WTC11 (cell line): Measurements from ENCODE around the gene TCF20. TPM values are rescaled to one million over a fixed set of nuclear protein-coding genes. Genes with fewer than 3 reads are reported as not detected.

Experiments used
- ATF1 ChIP-seq: sonication (generic); formaldehyde crosslinking; IDR thresholded peaks from 2 replicates; pipeline ENCODE4 v1.8.1; 2023; ENCODE audit warnings: mild to moderate bottlenecking, moderate library complexity, missing genetic modification reagents
- ATF2 ChIP-seq: sonication (generic); formaldehyde crosslinking; IDR thresholded peaks from 2 replicates; pipeline ENCODE4 v1.8.1; 2022; ENCODE audit warnings: low read depth, missing genetic modification reagents, borderline replicate concordance
- CBFB ChIP-seq: sonication (generic); formaldehyde crosslinking; IDR thresholded peaks from 2 replicates; pipeline ENCODE4 v1.8.1; 2022; ENCODE audit warnings: mild to moderate bottlenecking, low read depth, missing genetic modification reagents
- CDX4 ChIP-seq: fragments of 250-450 bp; sonication (Bioruptor Pico); IDR thresholded peaks from 2 replicates; pipeline ENCODE4 v1.9.0; 2021; ENCODE audit warnings: moderate library complexity, mild to moderate bottlenecking, inconsistent platforms, borderline replicate concordance
- E2F1 ChIP-seq: sonication (generic); formaldehyde crosslinking; IDR thresholded peaks from 2 replicates; pipeline ENCODE4 v1.8.0; 2022; ENCODE audit warnings: mild to moderate bottlenecking, missing genetic modification reagents
- E2F4 ChIP-seq: sonication (generic); formaldehyde crosslinking; IDR thresholded peaks from 2 replicates; pipeline ENCODE4 v1.8.1; 2022; ENCODE audit warnings: low read depth, mild to moderate bottlenecking, moderate library complexity, missing genetic modification reagents, borderline replicate concordance
- ESRRA ChIP-seq: sonication (generic); formaldehyde crosslinking; IDR thresholded peaks from 2 replicates; pipeline ENCODE4 v1.8.1; 2022; ENCODE audit warnings: mild to moderate bottlenecking, missing genetic modification reagents, borderline replicate concordance
- GABPB1 ChIP-seq: sonication (generic); formaldehyde crosslinking; IDR thresholded peaks from 2 replicates; pipeline ENCODE4 v1.8.1; 2023; ENCODE audit warnings: mild to moderate bottlenecking, missing genetic modification reagents
- GTF2I ChIP-seq: fragments of 250-450 bp; sonication (Bioruptor Pico); conservative IDR thresholded peaks from 2 replicates; pipeline ENCODE4 v1.4.0; 2021; ENCODE audit warnings: mild to moderate bottlenecking
- JUN ChIP-seq: sonication (generic); formaldehyde crosslinking; IDR thresholded peaks from 2 replicates; pipeline ENCODE4 v1.8.0; 2023; ENCODE audit warnings: mild to moderate bottlenecking, missing genetic modification reagents
- PRDM15 ChIP-seq: sonication (generic); formaldehyde crosslinking; IDR thresholded peaks from 2 replicates; pipeline ENCODE4 v1.8.0; 2022; ENCODE audit warnings: missing genetic modification reagents
- PRRX2 ChIP-seq: fragments of 250-450 bp; sonication (Bioruptor Pico); IDR thresholded peaks from 2 replicates; pipeline ENCODE4 v1.8.0; 2021; ENCODE audit warnings: mild to moderate bottlenecking
- SMAD3 ChIP-seq: sonication (generic); formaldehyde crosslinking; IDR thresholded peaks from 2 replicates; pipeline ENCODE4 v1.8.0; 2022; ENCODE audit warnings: missing genetic modification reagents, mild to moderate bottlenecking, borderline replicate concordance
- TEAD1 ChIP-seq: sonication (generic); formaldehyde crosslinking; IDR thresholded peaks from 2 replicates; pipeline ENCODE4 v1.8.0; 2022; ENCODE audit warnings: mild to moderate bottlenecking, missing genetic modification reagents
- TP53 ChIP-seq: sonication (generic); formaldehyde crosslinking; IDR thresholded peaks from 2 replicates; pipeline ENCODE4 v1.8.1; 2023; ENCODE audit warnings: mild to moderate bottlenecking, missing genetic modification reagents
- ZBTB43 ChIP-seq: sonication (generic); formaldehyde crosslinking; IDR thresholded peaks from 2 replicates; pipeline ENCODE4 v1.8.1; 2023; ENCODE audit warnings: mild to moderate bottlenecking, missing genetic modification reagents
- ZNF263 ChIP-seq: sonication (generic); formaldehyde crosslinking; IDR thresholded peaks from 2 replicates; pipeline ENCODE4 v1.8.1; 2022; ENCODE audit warnings: low read depth, mild to moderate bottlenecking, moderate library complexity, missing genetic modification reagents
- ZNF281 ChIP-seq: sonication (generic); formaldehyde crosslinking; IDR thresholded peaks from 2 replicates; pipeline ENCODE4 v1.8.0; 2023; ENCODE audit warnings: mild to moderate bottlenecking, missing genetic modification reagents
- ZNF532 ChIP-seq: fragments of 250-450 bp; sonication (Bioruptor Pico); IDR thresholded peaks from 2 replicates; pipeline ENCODE4 v1.9.0; 2021; ENCODE audit warnings: mild to moderate bottlenecking, borderline replicate concordance
- total RNA-seq: library from RNA; stranded (reverse); gene quantifications from 3 replicates; pipeline ENCODE4 v1.2.3, GENCODE V29; 2021

The TCF20 gene
- total RNA-seq, 1 experiment from 2014 or later = 77.0 TPM

GRCh38 chr22:42294034-42294985 is 23.9 kb upstream of the TCF20 start (continued):
- TF ChIP-seq ATF2 (peak; percentile 70; the same call in 1 of the 2 replicates), ATF1 (CRISPR knock-in tag) (no peak), ZNF532 (no peak), PRDM15 (CRISPR knock-in tag) (no peak), CDX4 (CRISPR knock-in tag) (no peak), ZNF281 (CRISPR knock-in tag) (peak; percentile 68; the same call in 1 of the 2 replicates), TEAD1 (CRISPR knock-in tag) (peak; percentile 82), ESRRA (peak; percentile 88; the same call in 1 of the 2 replicates), E2F1 (peak; percentile 45; the same call in 1 of the 2 replicates), ZNF263 (CRISPR knock-in tag) (peak; percentile 85), GTF2I (no peak), CBFB (CRISPR knock-in tag) (peak; percentile 75; the same call in 1 of the 2 replicates), GABPB1 (no peak), E2F4 (CRISPR knock-in tag) (0 out of 2 replicates have a peak, but pooled peaks have one; percentile 62), SMAD3 (CRISPR knock-in tag) (0 out of 2 replicates have a peak, but pooled peaks have one; percentile 22), JUN (CRISPR knock-in tag) (peak; percentile 93), TP53 (CRISPR knock-in tag) (peak; percentile 84; the same call in 1 of the 2 replicates), PRRX2 (CRISPR knock-in tag) (no peak), ZBTB43 (CRISPR knock-in tag) (no peak)
